A549 (cell line): Measurements from ENCODE around the gene MBD3. TPM values are rescaled to one million over a fixed set of nuclear protein-coding genes. Genes with fewer than 3 reads are reported as not detected.

Source experiments
- ATAC-seq, 2 experiments: fragments of 200-7000 bp in 1 of 2; fragments of >200 bp in 1 of 2; cut with Nextera tagmentation in 1 of 2; cut with Tn5 transposase in 1 of 2; 3 replicates each; pipeline versions ENCODE4 v1.8.0 to v1.9.1; 2018 to 2020; ENCODE audit warnings: mild to moderate bottlenecking in 1 of 2, moderate library complexity in 1 of 2
- CTCF ChIA-PET: fragments of 300-600 bp; sonication (Branson Sonifier 250); formaldehyde crosslinking; extraction: SDS; loops from one replicate; lab custom pipeline; 2021; ENCODE audit warnings: antibody characterized with exemption, inconsistent platforms; lab: Yijun Ruan, JAX
- POLR2A ChIA-PET: fragments of 350-600 bp; formaldehyde crosslinking; extraction: SDS; loops from one replicate; lab custom pipeline; 2021; ENCODE audit warnings: antibody characterized with exemption, inconsistent platforms; lab: Yijun Ruan, JAX
- DNase-seq, 2 experiments: peaks; one replicate each; pipeline versions ENCODE4 v3.0.0 to v3.0.0-alpha.2; 2011 to 2016; ENCODE audit warnings: low read depth in 1 of 2, low spot score in 1 of 2
- FAIRE-seq: peaks from 2 replicates; lab custom pipeline; 2011; peaks lifted over from hg19 to GRCh38; lab: Jason Lieb, UNC
- H3K27ac ChIP-seq, 2 experiments: fragments of >200 bp; sonication (Bioruptor Twin); formaldehyde crosslinking; 3 replicates each; pipeline ENCODE4 v1.5.1; 2016 to 2017
- H3K4me1 ChIP-seq: fragments of >200 bp; sonication (Bioruptor Twin); formaldehyde crosslinking; 3 replicates; pipeline ENCODE4 v1.6.1; 2016
- H3K4me2 ChIP-seq: fragments of >200 bp; sonication (Bioruptor Twin); formaldehyde crosslinking; 3 replicates; pipeline ENCODE4 v1.6.1; 2016
- H3K4me3 ChIP-seq: fragments of >200 bp; sonication (Bioruptor Twin); formaldehyde crosslinking; 3 replicates; pipeline ENCODE4 v1.5.1; 2016
- H3K9me3 ChIP-seq: fragments of >200 bp; sonication (Bioruptor Twin); formaldehyde crosslinking; 3 replicates; pipeline ENCODE4 v1.6.1; 2016
- BHLHE40 ChIP-seq: IDR thresholded peaks from 2 replicates; pipeline ENCODE4 v1.6.1; 2012; ENCODE audit warnings: low read depth, low read length, inconsistent platforms
- CBX2 ChIP-seq: fragments of 200-600 bp; sonication (generic); IDR thresholded peaks from 2 replicates; pipeline ENCODE4 v1.6.1; 2016; ENCODE audit warnings: low read depth, mild to moderate bottlenecking, borderline replicate concordance
- CBX8 ChIP-seq: fragments of 200-600 bp; sonication (generic); IDR thresholded peaks from 2 replicates; pipeline ENCODE4 v1.6.1; 2016
- CEBPB ChIP-seq, 2 experiments: fragments of >200 bp in 1 of 2; sonication (Bioruptor Twin) in 1 of 2; formaldehyde crosslinking in 1 of 2; IDR thresholded peaks; 2 replicates each; pipeline ENCODE4 v1.6.1; 2012 to 2016
- CHD4 ChIP-seq: fragments of 200-600 bp; sonication (generic); IDR thresholded peaks from 2 replicates; pipeline ENCODE4 v1.6.1; 2016; ENCODE audit warnings: antibody characterized with exemption, mild to moderate bottlenecking, borderline replicate concordance
- EHMT2 ChIP-seq: fragments of 200-600 bp; sonication (generic); IDR thresholded peaks from 2 replicates; pipeline ENCODE4 v1.6.1; 2016; ENCODE audit warnings: antibody characterized with exemption, low read depth, mild to moderate bottlenecking, moderate library complexity
- ESRRA ChIP-seq: fragments of 150-350 bp; IDR thresholded peaks from 2 replicates; pipeline ENCODE4 v1.6.1; 2014; ENCODE audit warnings: mild to moderate bottlenecking, low read length, borderline replicate concordance
- FOSL2 ChIP-seq, 2 experiments: fragments of 450-650 bp in 1 of 2; fragments of >200 bp in 1 of 2; sonication (Bioruptor Twin) in 1 of 2; formaldehyde crosslinking; IDR thresholded peaks; 2 replicates each; pipeline versions ENCODE4 v1.5.0 to v1.6.1; 2016 to 2020; ENCODE audit warnings: mild to moderate bottlenecking in 1 of 2, moderate library complexity in 1 of 2
- GATA3 ChIP-seq: IDR thresholded peaks from 2 replicates; pipeline ENCODE4 v1.6.1; 2012; ENCODE audit warnings: borderline replicate concordance
- HDAC2 ChIP-seq: fragments of 200-600 bp; sonication (generic); IDR thresholded peaks from 2 replicates; pipeline ENCODE4 v1.6.1; 2016
- HMGXB4 ChIP-seq: fragments of 250-450 bp; sonication (Bioruptor Pico); IDR thresholded peaks from 2 replicates; pipeline ENCODE4 v1.5.0; 2021; ENCODE audit warnings: mild to moderate bottlenecking, moderate library complexity, borderline replicate concordance
- HOXA7 ChIP-seq: fragments of 250-450 bp; sonication (Bioruptor Pico); IDR thresholded peaks from 2 replicates; pipeline ENCODE4 v1.5.0; 2020; ENCODE audit warnings: mild to moderate bottlenecking, moderate library complexity
- HOXB13 ChIP-seq: fragments of 250-450 bp; sonication (Bioruptor Pico); IDR thresholded peaks from 2 replicates; pipeline ENCODE4 v1.5.0; 2020; ENCODE audit warnings: low read depth, mild to moderate bottlenecking, moderate library complexity
- JUNB ChIP-seq: fragments of >200 bp; sonication (Bioruptor Twin); formaldehyde crosslinking; IDR thresholded peaks from 2 replicates; pipeline ENCODE4 v1.6.1; 2016
- MAFK ChIP-seq: fragments of 450-650 bp; IDR thresholded peaks from 2 replicates; pipeline ENCODE4 v1.6.1; 2014; ENCODE audit not compliant: partially characterized antibody
- MAZ ChIP-seq: fragments of 150-350 bp; IDR thresholded peaks from 2 replicates; pipeline ENCODE4 v1.6.1; 2014; ENCODE audit warnings: antibody characterized with exemption, low read depth, low read length, borderline replicate concordance
- MYC ChIP-seq: IDR thresholded peaks from 2 replicates; pipeline ENCODE4 v1.6.1; 2012; ENCODE audit warnings: mild to moderate bottlenecking, inconsistent platforms, low read length, improper control_type of control experiment, borderline replicate concordance
- PHF8 ChIP-seq: fragments of 200-600 bp; sonication (generic); IDR thresholded peaks from 2 replicates; pipeline ENCODE4 v1.6.1; 2016; ENCODE audit warnings: low read depth, mild to moderate bottlenecking, antibody characterized with exemption, moderate library complexity, borderline replicate concordance
- RAD21 ChIP-seq, 2 experiments: fragments of >200 bp in 1 of 2; sonication (Bioruptor Twin) in 1 of 2; formaldehyde crosslinking in 1 of 2; IDR thresholded peaks in 1 of 2; conservative IDR thresholded peaks in 1 of 2; 2 replicates in 1 of 2; 3 replicates in 1 of 2; pipeline ENCODE4 v1.6.1; 2012 to 2018; ENCODE audit warnings: inconsistent platforms in 1 of 2
- RARB ChIP-seq: fragments of 250-450 bp; sonication (Bioruptor Pico); IDR thresholded peaks from 2 replicates; pipeline ENCODE4 v1.8.0; 2021; ENCODE audit warnings: mild to moderate bottlenecking, moderate library complexity
- REST ChIP-seq: fragments of 200-600 bp; sonication (generic); IDR thresholded peaks from 2 replicates; pipeline ENCODE4 v1.6.1; 2016; ENCODE audit warnings: antibody characterized with exemption, mild to moderate bottlenecking, moderate library complexity
- SMC3 ChIP-seq: fragments of >200 bp; sonication (Bioruptor Twin); formaldehyde crosslinking; IDR thresholded peaks from 3 replicates; pipeline ENCODE4 v1.6.1; 2018; ENCODE audit warnings: inconsistent platforms
- TFCP2L1 ChIP-seq: fragments of 250-450 bp; sonication (Bioruptor Pico); IDR thresholded peaks from 2 replicates; pipeline ENCODE4 v1.5.0; 2021; ENCODE audit warnings: mild to moderate bottlenecking
- ZC3H11A ChIP-seq: fragments of 450-650 bp; IDR thresholded peaks from 2 replicates; pipeline ENCODE4 v1.6.1; 2014; ENCODE audit warnings: antibody characterized with exemption, mild to moderate bottlenecking
- ZSCAN20 ChIP-seq: fragments of 250-450 bp; sonication (Bioruptor Pico); IDR thresholded peaks from 2 replicates; pipeline ENCODE4 v1.8.0; 2022; ENCODE audit warnings: mild to moderate bottlenecking, moderate library complexity
- WGBS: methylation state at CpG from one replicate; pipeline ENCODE4 v1.1.6; 2017; ENCODE audit errors: missing lambda C conversion rate; 5-methylcytosine and 5-hydroxymethylcytosine counted together
- polyA plus RNA-seq, 4 experiments: library from polyadenylated mRNA; depleted of rRNA in 3 of 4; stranded (reverse); fragments of >200 nt; fragmentation: RNase III in 1 of 4; extraction: RNeasy Plus Mini Kit Qiagen cat#74134 plus additional on column Dnase treatment in 1 of 4; gene quantifications; 2 replicates in 3 of 4; 3 replicates in 1 of 4; pipeline ENCODE4 v1.2.3, GENCODE V29; 2011 to 2017

MBD3 gene
- polyA plus RNA-seq, 2 of the 4 experiments (the other 2 are of a cell fraction): 22.7 to 41.4 TPM

GRCh38 chr19:1634938-1635243 lies 42.2 kb upstream of the MBD3 start (continued):
- TF ChIP-seq MYC (no peak), JUNB (no peak), FOSL2 (IDR thresholded peaks at IDR 0.05) (no peak), FOSL2 (CRISPR knock-in tag; IDR thresholded peaks at IDR 0.05) (no peak), CBX8 (no peak), RARB (CRISPR knock-in tag) (no peak), BHLHE40 (no peak), TFCP2L1 (no peak), ZC3H11A (no peak), HMGXB4 (no peak), ESRRA (no peak), HOXB13 (CRISPR knock-in tag) (no peak)
- TF ChIP-seq, all 56 proteins: peak for 0

GRCh38 chr19:1634242-1634937 lies 41.7 kb upstream of the MBD3 start:
- Histone ChIP-seq H3K4me2 (no peak overlapping the region), H3K4me1 (peaks cover 14% of the 10 kb centered on the region), H3K27ac (no peak overlapping the region), H3K4me3 (no peak overlapping the region), H3K9me3 (peaks cover 4% of the 10 kb centered on the region; the same call in 1 of the 3 replicates)
- ATAC-seq (no peak), DNase-seq (no peak), FAIRE-seq (no peak)
- ChIA-PET CTCF (interaction anchor here (1.2 kb wide), 1 partner anchor 10 kb away, joined by 4 read pairs; no protein-coding TSS in a partner anchor), POLR2A (no interaction called here)
- TF ChIP-seq REST (no peak), HOXA7 (CRISPR knock-in tag) (no peak), ZC3H11A (no peak), HDAC2 (no peak), EHMT2 (no peak), CHD4 (no peak)
- WGBS: 87% methylated on average over 16 of the region's 19 CpGs

- WGBS: 80% methylated on average over 7 of the region's 11 CpGs
- TF ChIP-seq PHF8: no peak
- TF ChIP-seq HMGXB4: no peak
- no peak for TF ChIP-seq SMC3
- TF ChIP-seq CBX2: no peak
- TF ChIP-seq MYC: no peak
- no peak for TF ChIP-seq RAD21 (conservative IDR thresholded peaks at IDR 0.05 in 1 of 2, IDR thresholded peaks at IDR 0.05 in 1 of 2)
- TF ChIP-seq MAZ: no peak
- no peak for TF ChIP-seq CBX8
- no peak for TF ChIP-seq CEBPB (IDR thresholded peaks at IDR 0.05)
- TF ChIP-seq BHLHE40: no peak
- no peak for TF ChIP-seq MAFK
- TF ChIP-seq GATA3: no peak
- no peak for TF ChIP-seq ZSCAN20 (CRISPR knock-in tag)
- ATAC-seq (peak in 1 of 2 experiments; percentile 34; a peak in 2 of 6 replicates), DNase-seq (no peak), FAIRE-seq (no peak)
- peaks cover 14% of the 10 kb centered on the region for H3K4me1 ChIP-seq
- POLR2A ChIA-PET: no interaction called here
- CTCF ChIA-PET: no interaction called here
- H3K4me3 ChIP-seq: no peak overlapping the region
- peak overlapping the region; percentile 40; the same call in 2 of the 3 replicates for H3K4me2 ChIP-seq
- H3K9me3 ChIP-seq: peaks cover 4% of the 10 kb centered on the region; the same call in 1 of the 3 replicates
- H3K27ac ChIP-seq: peak overlapping the region in 1 of 2 experiments; percentile 41; a peak in 2 of 6 replicates
These were observed 40.7 kb upstream of the MBD3 start for GRCh38 chr19:1633269-1633826.
